GM12878 (cell line): Measurements from ENCODE around the gene GCK. TPM values are rescaled to one million over a fixed set of nuclear protein-coding genes. Genes with fewer than 3 reads are reported as not detected.

Source experiments
- ATAC-seq: fragments of 200-7000 bp; cut with Tn5 transposase; 3 replicates; pipeline ENCODE4 v1.9.1; 2020; ENCODE audit warnings: mild to moderate bottlenecking, moderate library complexity
- BruUV-seq: library from RNA; stranded (reverse); fragments of 400-500 nt; replicated peaks from 2 replicates; lab custom pipeline; 2021; lab: Mats Ljungman, UMichigan
- CTCF ChIA-PET: fragments of 300-600 bp; sonication (Branson Sonifier 250); formaldehyde crosslinking; extraction: SDS; loops from one replicate; lab custom pipeline; 2021; ENCODE audit warnings: inconsistent platforms; lab: Yijun Ruan, JAX
- POLR2A ChIA-PET: fragments of 350-600 bp; formaldehyde crosslinking; extraction: SDS; loops from one replicate; lab custom pipeline; 2021; ENCODE audit warnings: inconsistent platforms; lab: Charles Lee
- RAD21 ChIA-PET: fragments of 300-600 bp; sonication (Branson Sonifier 250); formaldehyde crosslinking; loops from one replicate; lab custom pipeline; 2023; ENCODE audit warnings: antibody characterized with exemption; ENCODE audit not compliant: unreplicated experiment; lab: Charles Lee
- SMC1A ChIA-PET: fragments of 300-600 bp; sonication (Branson Sonifier 250); formaldehyde crosslinking; loops from one replicate; lab custom pipeline; 2023; ENCODE audit not compliant: unreplicated experiment, uncharacterized antibody; lab: Charles Lee
- DNase-seq: peaks from one replicate; pipeline ENCODE4 v3.0.0-alpha.2; 2011; ENCODE audit warnings: low read depth, low spot score
- FAIRE-seq: peaks from 3 replicates; lab custom pipeline; 2011; peaks lifted over from hg19 to GRCh38; lab: Jason Lieb, UNC
- H2AFZ ChIP-seq: 2 replicates; pipeline ENCODE4 v1.6.0; 2011; ENCODE audit warnings: low read depth, low read length, control low read depth; ENCODE audit not compliant: control insufficient read depth
- H3K27ac ChIP-seq: 2 replicates; pipeline ENCODE4 v1.5.1; 2011; ENCODE audit warnings: control low read depth; ENCODE audit not compliant: control insufficient read depth, insufficient read depth
- H3K27me3 ChIP-seq, 2 experiments: replicated peaks in 1 of 2; 2 replicates each; pipeline versions ENCODE4 v1.6.0 to v1.6.1; 2011; ENCODE audit warnings: low read length in 1 of 2; ENCODE audit not compliant: control insufficient read depth in 2 of 2, insufficient read depth in 2 of 2
- H3K36me3 ChIP-seq, 2 experiments: 2 replicates each; pipeline ENCODE4 v1.5.1; 2011; ENCODE audit warnings: low read length in 1 of 2; ENCODE audit not compliant: control insufficient read depth in 2 of 2, insufficient read depth in 2 of 2
- H3K4me1 ChIP-seq: 2 replicates; pipeline ENCODE4 v1.6.1; 2011; ENCODE audit warnings: mild to moderate bottlenecking, low read length, moderate library complexity, mixed read lengths; ENCODE audit not compliant: control insufficient read depth, insufficient read depth
- H3K4me2 ChIP-seq: 2 replicates; pipeline ENCODE4 v1.6.0; 2011; ENCODE audit warnings: control low read depth; ENCODE audit not compliant: control insufficient read depth, insufficient read depth
- H3K4me3 ChIP-seq: fragments of 200-600 bp; sonication (generic); 2 replicates; pipeline ENCODE4 v1.5.1; 2016
- H3K79me2 ChIP-seq: 2 replicates; pipeline ENCODE4 v1.6.0; 2011; ENCODE audit warnings: low read length; ENCODE audit not compliant: control insufficient read depth, insufficient read depth
- H3K9ac ChIP-seq: 2 replicates; pipeline ENCODE4 v1.8.0; 2011; ENCODE audit warnings: low read length, control low read depth, mixed read lengths; ENCODE audit not compliant: control insufficient read depth, insufficient read depth
- H3K9me3 ChIP-seq: replicated peaks from 3 replicates; pipeline ENCODE4 v1.5.1; 2011; ENCODE audit warnings: mild to moderate bottlenecking, low read length; ENCODE audit not compliant: control insufficient read depth, insufficient read depth
- H4K20me1 ChIP-seq: 2 replicates; pipeline ENCODE4 v1.6.0; 2011; ENCODE audit not compliant: control insufficient read depth, insufficient read depth
- ATF2 ChIP-seq: IDR thresholded peaks from 2 replicates; pipeline ENCODE4 v1.6.1; 2012; ENCODE audit warnings: low read length, inconsistent platforms
- E4F1 ChIP-seq: fragments of 450-650 bp; IDR thresholded peaks from 2 replicates; pipeline ENCODE4 v1.6.1; 2018; ENCODE audit warnings: borderline replicate concordance, mild to moderate bottlenecking; ENCODE audit not compliant: partially characterized antibody
- GABPA ChIP-seq: IDR thresholded peaks from 2 replicates; pipeline ENCODE4 v1.6.1; 2014; ENCODE audit warnings: antibody characterized with exemption, low read depth, mild to moderate bottlenecking, inconsistent platforms
- HDAC6 ChIP-seq: fragments of 200-600 bp; sonication (generic); IDR thresholded peaks from one replicate; pipeline ENCODE4 v1.8.0; 2017; ENCODE audit warnings: antibody characterized with exemption; ENCODE audit not compliant: unreplicated experiment
- HDGF ChIP-seq: fragments of 450-650 bp; IDR thresholded peaks from 2 replicates; pipeline ENCODE4 v1.6.1; 2016; ENCODE audit warnings: antibody characterized with exemption
- NR2C2 ChIP-seq: IDR thresholded peaks from 2 replicates; pipeline ENCODE4 v1.6.1; 2011; ENCODE audit warnings: borderline replicate concordance, low read depth; ENCODE audit not compliant: control insufficient read depth, insufficient read length
- NRF1 ChIP-seq: conservative IDR thresholded peaks from 2 replicates; pipeline ENCODE4 v1.6.1; 2011; ENCODE audit warnings: mild to moderate bottlenecking, low read depth, low read length, improper control_type of control experiment
- POLR2AphosphoS5 ChIP-seq: IDR thresholded peaks from 2 replicates; pipeline ENCODE4 v1.6.1; 2011; ENCODE audit warnings: mild to moderate bottlenecking, low read length, inconsistent platforms
- RFX5 ChIP-seq: IDR thresholded peaks from 2 replicates; pipeline ENCODE4 v1.6.1; 2011; ENCODE audit warnings: low read depth, low read length, improper control_type of control experiment
- WGBS: methylation state at CpG from one replicate; pipeline ENCODE4 v1.1.6; 2016; ENCODE audit warnings: low lambda C conversion rate; ENCODE audit not compliant: insufficient replicate concordance, insufficient coverage; ENCODE audit errors: missing lambda C conversion rate; 5-methylcytosine and 5-hydroxymethylcytosine counted together
- in situ Hi-C: fragments of 300-500 bp; cut with MboI; formaldehyde crosslinking; loops from 9 replicates; pipeline ENCODE4 v1.14.3; 2018; ENCODE audit warnings: mixed read lengths
- intact Hi-C: fragments of 100-400 bp; cut with micrococcal nuclease; formaldehyde crosslinking; loops from one replicate; pipeline ENCODE4 v1.14.2; 2022; ENCODE audit not compliant: unreplicated experiment
- polyA plus RNA-seq, 11 experiments: library from polyadenylated mRNA; depleted of rRNA in 4 of 11; unstranded in 6 of 11; stranded (reverse) in 5 of 11; fragments of >200 nt; fragmentation: Nextera tagmentation in 4 of 11; fragmentation: Illumina TruSeq in 1 of 11; extraction: Ambion mirVana in 4 of 11; extraction: Trizol in 1 of 11; gene quantifications; 1 replicate in 1 of 11; 2 replicates in 10 of 11; pipeline versions ENCODE4 v1.2.1 to v1.2.3, GENCODE V29; 2011 to 2016; ENCODE audit warnings: inconsistent platforms in 2 of 11, missing spikeins in 2 of 11, low read depth in 1 of 11
- total RNA-seq, 4 experiments: library from RNA; depleted of rRNA in 3 of 4; stranded (reverse); fragments of >200 nt in 3 of 4; fragmentation: Illumina TruSeq in 1 of 4; extraction: Trizol in 1 of 4; gene quantifications; 2 replicates each; pipeline versions ENCODE4 v1.2.1 to v1.2.3, GENCODE V29; 2013 to 2021
- TF ChIP-seq, protein P1 (sequence below): fragments of 450-650 bp; formaldehyde crosslinking; IDR thresholded peaks from 2 replicates; pipeline ENCODE4 v1.5.0; 2022; ENCODE audit warnings: mild to moderate bottlenecking, missing genetic modification characterization
- TF ChIP-seq, protein P2 (sequence below): fragments of 150-350 bp; IDR thresholded peaks from 2 replicates; pipeline ENCODE4 v1.6.1; 2014; ENCODE audit warnings: mild to moderate bottlenecking, low read depth, low read length

GCK gene
- total and polyA plus RNA-seq, 10 of the 15 experiments (the other 5 are each of a cell fraction or from before 2014, with no cell fraction given): 0.06 to 0.16 TPM; not detected in 8

DNA sequence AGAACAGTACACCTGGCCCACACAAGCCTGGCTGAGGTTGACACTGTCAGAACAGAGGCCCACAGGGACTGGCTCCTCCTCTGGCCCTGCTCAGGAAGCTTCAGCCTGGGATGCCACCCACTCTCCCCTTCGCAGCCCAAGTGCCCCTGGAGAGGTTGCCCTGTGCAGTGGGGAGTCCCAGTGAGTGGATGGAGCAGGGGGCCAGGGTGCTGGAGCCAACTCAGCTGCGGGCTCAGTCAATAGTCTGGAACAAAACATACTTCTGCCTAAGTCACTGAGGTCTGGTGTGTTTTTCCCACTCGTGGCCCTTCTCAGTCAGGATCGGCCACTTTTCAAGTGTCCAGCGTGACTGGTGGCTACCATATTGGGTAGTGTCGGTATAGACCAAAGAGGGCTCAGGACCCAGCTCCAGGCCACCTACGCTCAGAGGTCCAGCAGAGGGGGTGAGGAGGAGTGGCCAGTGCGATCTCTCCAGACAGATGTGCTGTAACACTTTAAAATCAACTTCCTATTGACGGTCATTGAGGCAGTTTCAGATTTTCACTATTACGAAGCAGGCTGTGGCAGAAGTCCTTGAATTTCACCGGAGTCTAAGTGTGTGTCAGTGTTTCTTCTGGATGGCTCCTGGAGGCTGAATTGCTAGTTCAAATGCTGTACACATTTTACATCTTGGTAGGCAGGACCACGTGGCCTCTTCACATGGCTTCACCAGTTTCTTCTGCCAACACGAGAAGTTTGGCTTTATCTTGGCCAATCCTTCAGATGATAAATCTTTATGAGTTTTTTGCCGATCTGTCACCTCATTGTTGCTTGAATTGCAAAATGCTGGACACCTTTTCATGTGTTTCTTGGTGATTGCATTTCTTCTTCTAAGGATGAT, 994 bp upstream of the GCK start (continued):
- TF ChIP-seq POLR2AphosphoS5 (no peak), HDAC6 (no peak), NR2C2 (no peak)
- TF ChIP-seq, all 136 proteins: peak for 0

DNA sequence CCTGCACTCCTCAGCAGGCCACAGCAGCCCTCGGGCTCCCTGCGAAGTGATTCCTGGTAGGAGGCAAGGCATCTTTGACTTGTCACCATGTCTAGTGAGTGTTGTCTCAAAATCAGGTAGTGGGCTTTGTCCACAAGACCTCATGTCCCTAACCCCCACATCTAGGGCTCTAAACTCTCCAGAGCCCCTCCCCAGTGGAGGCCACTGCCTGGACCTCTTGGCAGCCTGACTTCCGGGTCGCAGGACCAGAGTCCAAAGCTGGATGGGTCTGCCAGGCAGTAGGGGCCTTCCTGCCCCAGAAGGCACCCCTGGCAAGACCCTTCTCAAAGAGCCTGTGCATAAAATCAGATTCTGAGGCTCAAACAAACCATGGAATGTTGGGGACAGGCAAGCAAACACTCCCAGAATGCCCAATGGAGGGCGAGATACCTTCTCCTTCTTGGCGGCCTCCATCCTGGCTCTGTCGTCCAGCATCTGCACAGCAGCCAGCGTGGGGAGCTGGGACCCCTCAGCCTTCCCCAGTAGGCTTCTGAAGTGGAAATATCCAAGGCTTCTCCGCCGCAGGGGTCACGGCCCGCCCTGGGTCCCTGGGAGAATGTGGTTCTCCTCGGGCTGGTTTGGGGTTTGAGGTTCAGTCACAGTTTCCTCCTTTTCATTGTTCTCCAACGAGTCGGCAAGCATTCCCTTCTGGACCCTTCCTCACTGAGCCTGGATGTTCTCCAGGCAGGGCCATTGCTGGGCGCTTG, 586 bp downstream of the GCK start:
- in situ Hi-C loops: no loop called here
- POLR2A ChIA-PET: no interaction called here
- TF ChIP-seq HDGF (no peak), GABPA (no peak), E4F1 (no peak), ATF2 (no peak), RFX5 (no peak), NRF1 (no peak)
- TF ChIP-seq, protein P1, sequence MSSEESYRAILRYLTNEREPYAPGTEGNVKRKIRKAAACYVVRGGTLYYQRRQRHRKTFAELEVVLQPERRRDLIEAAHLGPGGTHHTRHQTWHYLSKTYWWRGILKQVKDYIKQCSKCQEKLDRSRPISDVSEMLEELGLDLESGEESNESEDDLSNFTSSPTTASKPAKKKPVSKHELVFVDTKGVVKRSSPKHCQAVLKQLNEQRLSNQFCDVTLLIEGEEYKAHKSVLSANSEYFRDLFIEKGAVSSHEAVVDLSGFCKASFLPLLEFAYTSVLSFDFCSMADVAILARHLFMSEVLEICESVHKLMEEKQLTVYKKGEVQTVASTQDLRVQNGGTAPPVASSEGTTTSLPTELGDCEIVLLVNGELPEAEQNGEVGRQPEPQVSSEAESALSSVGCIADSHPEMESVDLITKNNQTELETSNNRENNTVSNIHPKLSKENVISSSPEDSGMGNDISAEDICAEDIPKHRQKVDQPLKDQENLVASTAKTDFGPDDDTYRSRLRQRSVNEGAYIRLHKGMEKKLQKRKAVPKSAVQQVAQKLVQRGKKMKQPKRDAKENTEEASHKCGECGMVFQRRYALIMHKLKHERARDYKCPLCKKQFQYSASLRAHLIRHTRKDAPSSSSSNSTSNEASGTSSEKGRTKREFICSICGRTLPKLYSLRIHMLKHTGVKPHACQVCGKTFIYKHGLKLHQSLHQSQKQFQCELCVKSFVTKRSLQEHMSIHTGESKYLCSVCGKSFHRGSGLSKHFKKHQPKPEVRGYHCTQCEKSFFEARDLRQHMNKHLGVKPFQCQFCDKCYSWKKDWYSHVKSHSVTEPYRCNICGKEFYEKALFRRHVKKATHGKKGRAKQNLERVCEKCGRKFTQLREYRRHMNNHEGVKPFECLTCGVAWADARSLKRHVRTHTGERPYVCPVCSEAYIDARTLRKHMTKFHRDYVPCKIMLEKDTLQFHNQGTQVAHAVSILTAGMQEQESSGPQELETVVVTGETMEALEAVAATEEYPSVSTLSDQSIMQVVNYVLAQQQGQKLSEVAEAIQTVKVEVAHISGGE (CRISPR knock-in tag): no peak
- TF ChIP-seq, protein P2, sequence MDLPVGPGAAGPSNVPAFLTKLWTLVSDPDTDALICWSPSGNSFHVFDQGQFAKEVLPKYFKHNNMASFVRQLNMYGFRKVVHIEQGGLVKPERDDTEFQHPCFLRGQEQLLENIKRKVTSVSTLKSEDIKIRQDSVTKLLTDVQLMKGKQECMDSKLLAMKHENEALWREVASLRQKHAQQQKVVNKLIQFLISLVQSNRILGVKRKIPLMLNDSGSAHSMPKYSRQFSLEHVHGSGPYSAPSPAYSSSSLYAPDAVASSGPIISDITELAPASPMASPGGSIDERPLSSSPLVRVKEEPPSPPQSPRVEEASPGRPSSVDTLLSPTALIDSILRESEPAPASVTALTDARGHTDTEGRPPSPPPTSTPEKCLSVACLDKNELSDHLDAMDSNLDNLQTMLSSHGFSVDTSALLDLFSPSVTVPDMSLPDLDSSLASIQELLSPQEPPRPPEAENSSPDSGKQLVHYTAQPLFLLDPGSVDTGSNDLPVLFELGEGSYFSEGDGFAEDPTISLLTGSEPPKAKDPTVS: no peak

More for the DNA sequence above, 586 bp downstream of the GCK start:
- Histone ChIP-seq H3K9me3 (no peaks in the 10 kb centered on the region), H2AFZ (no peak overlapping the region), H3K4me2 (no peak overlapping the region), H3K4me1 (no peaks in the 10 kb centered on the region), H3K36me3 (no peaks in the 10 kb centered on the region), H4K20me1 (no peaks in the 10 kb centered on the region), H3K27me3 (peaks cover 0 to 1% of the 10 kb centered on the region in 2 experiments; a peak in 1 of 4 replicates), H3K79me2 (no peaks in the 10 kb centered on the region), H3K9ac (no peak overlapping the region), H3K27ac (no peak overlapping the region), H3K4me3 (no peak overlapping the region)
- no TSS peak for BruUV-seq
- ChIA-PET SMC1A (no interaction called here), RAD21 (no interaction called here), CTCF (no interaction called here)
- no peak for DNase-seq
- intact Hi-C loops: no loop called here
- FAIRE-seq: no peak
- WGBS: 18% methylated on average over 16 of the region's 16 CpGs
- ATAC-seq: no peak
